ES-I3 (cell line): ENCODE results near the gene VRK3.

ENCODE experiments used
- H3K36me3 ChIP-seq: 2 replicates; pipeline ENCODE4 v1.6.1; 2013; ENCODE audit warnings: mild to moderate bottlenecking, low read length, control low read depth, moderate library complexity; ENCODE audit not compliant: insufficient read depth
- H3K4me1 ChIP-seq: 2 replicates; pipeline ENCODE4 v1.6.1; 2013; ENCODE audit warnings: mild to moderate bottlenecking, control low read depth, low read length; ENCODE audit not compliant: insufficient read depth
- H3K9ac ChIP-seq: 2 replicates; pipeline ENCODE4 v1.6.1; 2013; ENCODE audit warnings: low read depth, mild to moderate bottlenecking, low read length, moderate library complexity
- H3K9me3 ChIP-seq: 2 replicates; pipeline ENCODE4 v1.6.1; 2013; ENCODE audit warnings: mild to moderate bottlenecking, low read length, moderate library complexity; ENCODE audit not compliant: control insufficient read depth, insufficient read depth

VRK3 gene

GRCh38 chr19:49988433-49988832 lies 36.7 kb downstream of the VRK3 start:
- Histone ChIP-seq H3K9ac (no peak overlapping the region), H3K9me3 (no peaks in the 10 kb centered on the region), H3K4me1 (no peaks in the 10 kb centered on the region), H3K36me3 (no peaks in the 10 kb centered on the region; the same call in 1 of the 2 replicates)

GRCh38 chr19:49988007-49988406 lies 37.2 kb downstream of the VRK3 start:
- Histone ChIP-seq H3K9me3 (no peaks in the 10 kb centered on the region), H3K4me1 (no peaks in the 10 kb centered on the region), H3K36me3 (no peaks in the 10 kb centered on the region; the same call in 1 of the 2 replicates), H3K9ac (no peak overlapping the region)

- Histone ChIP-seq H3K9me3 (no peaks in the 10 kb centered on the region), H3K36me3 (no peaks in the 10 kb centered on the region; the same call in 1 of the 2 replicates), H3K9ac (no peak overlapping the region), H3K4me1 (no peaks in the 10 kb centered on the region)
These were observed 37.9 kb downstream of the VRK3 start for GRCh38 chr19:49987159-49987698.

GRCh38 chr19:49986354-49986753 lies 38.8 kb downstream of the VRK3 start:
- Histone ChIP-seq H3K36me3 (no peaks in the 10 kb centered on the region), H3K9me3 (no peaks in the 10 kb centered on the region), H3K4me1 (no peaks in the 10 kb centered on the region), H3K9ac (no peak overlapping the region)

- Histone ChIP-seq H3K36me3 (no peaks in the 10 kb centered on the region), H3K4me1 (no peaks in the 10 kb centered on the region), H3K9ac (no peak overlapping the region), H3K9me3 (no peaks in the 10 kb centered on the region)
These were observed 39.3 kb downstream of the VRK3 start for GRCh38 chr19:49985871-49986270.

GRCh38 chr19:49984491-49984890 lies 40.7 kb downstream of the VRK3 start:
- Histone ChIP-seq H3K9me3 (no peaks in the 10 kb centered on the region), H3K9ac (no peak overlapping the region), H3K36me3 (no peaks in the 10 kb centered on the region), H3K4me1 (no peaks in the 10 kb centered on the region)

GRCh38 chr19:49983645-49984229 lies 41.4 kb downstream of the VRK3 start:
- no peaks in the 10 kb centered on the region for H3K4me1 ChIP-seq
- H3K36me3 ChIP-seq = no peaks in the 10 kb centered on the region; the same call in 1 of the 2 replicates
- H3K9ac ChIP-seq = no peak overlapping the region
- H3K9me3 ChIP-seq = no peaks in the 10 kb centered on the region

GRCh38 chr19:49981603-49982593 lies 43.3 kb downstream of the VRK3 start:
- Histone ChIP-seq H3K36me3 (no peaks in the 10 kb centered on the region; the same call in 1 of the 2 replicates), H3K9me3 (no peaks in the 10 kb centered on the region), H3K4me1 (no peaks in the 10 kb centered on the region), H3K9ac (no peak overlapping the region)

GRCh38 chr19:49978324-49978723 lies 46.8 kb downstream of the VRK3 start:
- H3K9ac ChIP-seq = no peak overlapping the region
- H3K4me1 ChIP-seq = no peaks in the 10 kb centered on the region
- no peaks in the 10 kb centered on the region; the same call in 1 of the 2 replicates for H3K36me3 ChIP-seq
- H3K9me3 ChIP-seq = no peaks in the 10 kb centered on the region

GRCh38 chr19:49977881-49978280 lies 47.3 kb downstream of the VRK3 start:
- no peaks in the 10 kb centered on the region for H3K9me3 ChIP-seq
- H3K9ac ChIP-seq = no peak overlapping the region
- H3K36me3 ChIP-seq = no peaks in the 10 kb centered on the region; the same call in 1 of the 2 replicates
- no peaks in the 10 kb centered on the region for H3K4me1 ChIP-seq

- Histone ChIP-seq H3K36me3 (no peaks in the 10 kb centered on the region; the same call in 1 of the 2 replicates), H3K4me1 (no peaks in the 10 kb centered on the region), H3K9ac (no peak overlapping the region), H3K9me3 (no peaks in the 10 kb centered on the region)
These were observed 48.1 kb downstream of the VRK3 start for GRCh38 chr19:49977076-49977475.

GRCh38 chr19:49976496-49976895 lies 48.7 kb downstream of the VRK3 start:
- Histone ChIP-seq H3K9me3 (no peaks in the 10 kb centered on the region), H3K9ac (no peak overlapping the region), H3K4me1 (no peaks in the 10 kb centered on the region), H3K36me3 (no peaks in the 10 kb centered on the region; the same call in 1 of the 2 replicates)

GRCh38 chr19:49975051-49975450 lies 50.1 kb downstream of the VRK3 start:
- Histone ChIP-seq H3K4me1 (no peaks in the 10 kb centered on the region), H3K9ac (no peak overlapping the region), H3K9me3 (no peaks in the 10 kb centered on the region), H3K36me3 (no peaks in the 10 kb centered on the region; the same call in 1 of the 2 replicates)

GRCh38 chr19:49973987-49974386 lies 51.2 kb downstream of the VRK3 start:
- Histone ChIP-seq H3K9ac (no peak overlapping the region), H3K9me3 (no peaks in the 10 kb centered on the region), H3K36me3 (no peaks in the 10 kb centered on the region; the same call in 1 of the 2 replicates), H3K4me1 (no peaks in the 10 kb centered on the region)
